Thyroid gland (tissue), 4 donors: Measurements from ENCODE around the gene RDH12. TPM values are rescaled to one million over a fixed set of nuclear protein-coding genes. Genes with fewer than 3 reads are reported as not detected.
"Not testable (repeated sequence)": the region's sequence is repeated elsewhere in the genome, so short reads cannot be mapped to it uniquely, and the experiment has no call there.

Source experiments
- DNase-seq, 2 donors: peaks; one replicate each; pipeline ENCODE4 v3.0.0-alpha.2; 2019
- H3K27ac ChIP-seq, 3 donors: fragments of 200-600 bp; sonication (generic); 1 replicate in 2 of 3; 2 replicates in 1 of 3; pipeline ENCODE4 v1.5.1; 2016 to 2019; ENCODE audit warnings: mild to moderate bottlenecking in 1 of 3, moderate library complexity in 1 of 3
- H3K27me3 ChIP-seq: fragments of 200-600 bp; sonication (generic); one replicate; pipeline ENCODE4 v1.5.1; 2019
- H3K36me3 ChIP-seq, 2 donors: fragments of 200-600 bp; sonication (generic); one replicate each; pipeline ENCODE4 v1.5.1; 2016 to 2019
- H3K4me1 ChIP-seq, 2 donors: fragments of 200-600 bp; sonication (generic); one replicate each; pipeline ENCODE4 v1.5.1; 2017 to 2019
- H3K4me3 ChIP-seq, 3 donors: fragments of 200-600 bp; sonication (generic); replicated peaks in 1 of 3; 1 replicate in 2 of 3; 2 replicates in 1 of 3; pipeline ENCODE4 v1.5.1; 2016; ENCODE audit warnings: mild to moderate bottlenecking in 1 of 3
- H3K9me3 ChIP-seq: fragments of 200-600 bp; sonication (generic); one replicate; pipeline ENCODE4 v1.5.1; 2017
- CTCF ChIP-seq, 6 experiments: fragments of 200-600 bp in 3 of 6; fragments of 450-650 bp in 3 of 6; sonication (generic) in 3 of 6; IDR thresholded peaks; one replicate each; pipeline ENCODE4 v1.5.1; 2016 to 2019; ENCODE audit warnings: antibody characterized with exemption in 6 of 6, mild to moderate bottlenecking in 2 of 6, inconsistent platforms in 1 of 6, moderate library complexity in 1 of 6
- POLR2A ChIP-seq, 2 donors: fragments of 450-650 bp; IDR thresholded peaks; one replicate each; pipeline ENCODE4 v1.6.1; 2017; ENCODE audit warnings: antibody characterized with exemption in 2 of 2, mild to moderate bottlenecking in 2 of 2, moderate library complexity in 1 of 2
- WGBS, 2 donors: methylation state at CpG; one replicate each; pipeline ENCODE4 v1.1.5; 2017; 5-methylcytosine and 5-hydroxymethylcytosine counted together
- intact Hi-C: fragments of 100-400 bp; cut with DNase I; formaldehyde crosslinking; loops from one replicate; pipeline ENCODE4 v1.15.1; 2023
- total RNA-seq, 4 donors: library from RNA; depleted of rRNA; stranded (reverse); fragments of >200 nt; gene quantifications; one replicate each; pipeline ENCODE4 v1.2.3, GENCODE V29; 2016

The RDH12 gene
- total RNA-seq = 1 to 10 TPM in 1 of 4 donors, under 1 TPM in 2, not detected in 1; 0.22 to 2.9 (median 0.92) TPM

- WGBS, 2 donors = 87 to 92% methylated on average over 8 of the region's 8 CpGs
- H3K4me3 ChIP-seq, H3K9me3 ChIP-seq, H3K27me3 ChIP-seq, H3K4me1 ChIP-seq, H3K27ac ChIP-seq, H3K36me3 ChIP-seq, DNase-seq: not testable (repeated sequence)
- intact Hi-C loops = loop anchor here (10.0 kb wide), 1 partner anchor 277 kb away; no protein-coding TSS in a partner anchor
Measured at GRCh38 chr14:67701492-67701891, at the start of gene RDH12. TSS of gene RDH12 (plus strand) at chr14:67701886. CDS start at chr14:67722643, 20,757 bp downstream.

- Histone ChIP-seq H3K4me1 (peaks cover 8 to 16% of the 10 kb centered on the region in 2 donors), H3K27me3 (no peaks in the 10 kb centered on the region), H3K27ac (peak overlapping the region in 1 of 3 donors; percentile 26), H3K36me3 (peaks cover 40 to 69% of the 10 kb centered on the region in 2 donors), H3K4me3 (no peak overlapping the region), H3K9me3 (no peaks in the 10 kb centered on the region)
- 81 to 95% methylated on average over 1 of the region's 1 CpG for WGBS, 2 donors
- DNase-seq = no peak
- intact Hi-C loops = no loop called here
- no peak for TF ChIP-seq CTCF (IDR thresholded peaks at IDR 0.05)
- TF ChIP-seq POLR2A (IDR thresholded peaks at IDR 0.05) = no peak
Measured at GRCh38 chr14:67652189-67652588, 49.5 kb upstream of the RDH12 start.

- no peak overlapping the region for H3K4me3 ChIP-seq
- peak overlapping the region; percentile 48 to 64 (median 62) for H3K27ac ChIP-seq
- 41 to 52% methylated on average over 6 of the region's 6 CpGs for WGBS, 2 donors
- DNase-seq = peak; percentile 80 to 81
- H3K9me3 ChIP-seq = no peaks in the 10 kb centered on the region
- no peaks in the 10 kb centered on the region for H3K27me3 ChIP-seq
- intact Hi-C loops = no loop called here
- H3K4me1 ChIP-seq = peaks cover 8 to 16% of the 10 kb centered on the region in 2 donors
- H3K36me3 ChIP-seq = peaks cover 36 to 62% of the 10 kb centered on the region in 2 donors
- TF ChIP-seq POLR2A (IDR thresholded peaks at IDR 0.05) = peak in 1 of 2 donors; percentile 50
- no peak for TF ChIP-seq CTCF (IDR thresholded peaks at IDR 0.05)
Measured at GRCh38 chr14:67653651-67654280, 47.9 kb upstream of the RDH12 start.

GRCh38 chr14:67663633-67664032 lies 38.1 kb upstream of the RDH12 start:
- TF ChIP-seq POLR2A (IDR thresholded peaks at IDR 0.05) (no peak), CTCF (IDR thresholded peaks at IDR 0.05) (no peak)
- Histone ChIP-seq H3K36me3 (peaks cover 0 to 8% of the 10 kb centered on the region in 2 donors), H3K27ac (no peak overlapping the region), H3K9me3 (no peaks in the 10 kb centered on the region), H3K27me3 (no peaks in the 10 kb centered on the region), H3K4me3 (no peak overlapping the region), H3K4me1 (peaks cover 11 to 15% of the 10 kb centered on the region in 2 donors)
- WGBS, 2 donors = 95 to 98% methylated on average over 4 of the region's 4 CpGs
- DNase-seq = no peak
- intact Hi-C loops = loop anchor here (10.0 kb wide), 1 partner anchor 49 kb away; the partner anchor contains the start of gene ARG2

GRCh38 chr14:67665868-67666267 lies 35.8 kb upstream of the RDH12 start:
- Histone ChIP-seq H3K4me3 (no peak overlapping the region), H3K9me3 (no peaks in the 10 kb centered on the region), H3K27me3 (no peaks in the 10 kb centered on the region), H3K27ac (peak overlapping the region in 2 of 3 donors; percentile 43 to 60), H3K36me3 (no peaks in the 10 kb centered on the region), H3K4me1 (peaks cover 11 to 15% of the 10 kb centered on the region in 2 donors)
- TF ChIP-seq POLR2A (IDR thresholded peaks at IDR 0.05) = no peak
- no peak for TF ChIP-seq CTCF (IDR thresholded peaks at IDR 0.05)
- 50 to 76% methylated on average over 2 of the region's 2 CpGs for WGBS, 2 donors
- no peak for DNase-seq
- intact Hi-C loops = loop anchor here (10.0 kb wide), 1 partner anchor 51 kb away; the partner anchor contains the start of gene ARG2
